SK-N-SH treated with all-trans-retinoic acid at 6 μM for 48 hours (cell line): ENCODE data around the gene NAPA.

Experiments
- CREB5 ChIP-seq: fragments of 250-450 bp; sonication (Bioruptor Pico); IDR thresholded peaks from 2 replicates; pipeline ENCODE4 v1.5.1; 2020; ENCODE audit warnings: low read depth, mild to moderate bottlenecking, moderate library complexity
- ZC3H10 ChIP-seq: fragments of 250-450 bp; sonication (Bioruptor Pico); IDR thresholded peaks from 2 replicates; pipeline ENCODE4 v1.5.1; 2021; ENCODE audit warnings: mild to moderate bottlenecking, moderate library complexity

DNA sequence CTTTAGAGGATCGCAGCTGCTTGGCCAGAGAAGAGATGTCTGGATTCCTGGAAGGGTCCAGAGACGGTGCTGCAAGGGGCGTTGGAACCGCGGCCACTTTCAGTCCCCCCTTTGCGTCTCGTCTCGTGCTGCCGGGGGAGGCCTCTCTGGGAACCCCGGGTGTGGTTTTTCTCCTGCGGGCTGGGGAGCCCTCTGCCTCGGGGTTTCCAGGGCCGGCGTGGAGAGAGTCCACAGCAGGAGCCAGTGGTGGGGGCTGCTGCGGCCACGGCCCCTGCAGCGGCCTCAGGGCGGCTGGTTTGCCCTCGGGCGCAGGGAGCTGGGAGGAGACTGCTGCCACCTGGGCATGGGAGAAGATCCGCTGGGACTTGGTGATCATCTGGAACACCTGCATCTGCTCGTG, 29.6 kb upstream of the NAPA start:
- TF ChIP-seq CREB5 (CRISPR knock-in tag) (no peak), ZC3H10 (no peak)
